ENCODE measurements around the gene STK32A. TPM values are rescaled to one million over a fixed set of nuclear protein-coding genes. Genes with fewer than 3 reads are reported as not detected.

Gene STK32A
- total RNA-seq, 4 donors from 2014 or later, result 0.99 to 9.6 (median 5.4) TPM

DNA sequence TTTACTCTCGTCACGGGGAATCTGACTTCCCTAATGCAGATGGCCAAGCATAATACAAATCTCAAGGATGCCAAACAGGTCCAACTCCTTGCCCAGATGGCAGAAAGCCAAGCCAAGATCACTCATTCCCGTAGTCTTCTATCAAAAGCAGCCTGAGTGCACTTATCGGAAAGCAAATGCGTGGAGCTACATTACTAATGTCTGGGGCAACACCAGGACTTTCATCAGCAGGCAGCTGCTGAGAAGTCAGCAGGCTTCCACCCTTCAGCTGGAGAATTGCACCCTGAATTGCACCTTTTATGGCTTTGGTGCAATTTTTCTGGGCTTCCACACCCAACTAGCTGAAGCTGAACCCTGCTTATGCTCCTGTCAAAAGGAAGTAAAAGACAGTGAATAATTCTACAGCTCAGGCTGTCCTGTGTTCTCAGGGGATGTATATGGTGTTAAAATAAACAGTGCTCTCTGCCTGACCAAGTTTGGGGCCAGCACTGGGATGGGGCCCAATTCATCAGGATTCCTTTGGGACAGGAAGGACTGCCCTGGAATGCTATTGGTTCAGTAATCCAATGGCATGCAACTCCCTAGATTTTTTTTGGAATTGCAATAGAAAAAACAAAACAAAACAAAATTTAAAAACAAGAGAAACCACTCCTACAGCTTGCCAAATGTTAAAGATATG is 182.4 kb downstream of the STK32A start:
- intact Hi-C loops (cut with DNase I; ENCODE audit: low total_unique reads), result no loop called here
- TF ChIP-seq CTCF (IDR thresholded peaks at IDR 0.05) (no peak), POLR2A (IDR thresholded peaks at IDR 0.05) (no peak)
- 36 to 53% methylated on average over 5 of the region's 5 CpGs for WGBS, 2 donors
- H3K4me3 ChIP-seq (ENCODE audit: low read depth, poor library complexity, severe bottlenecking), result no peak overlapping the region
- peak in 1 of 2 donors; percentile 31 for DNase-seq (ENCODE audit: low spot score in 2 of 2)

DNA sequence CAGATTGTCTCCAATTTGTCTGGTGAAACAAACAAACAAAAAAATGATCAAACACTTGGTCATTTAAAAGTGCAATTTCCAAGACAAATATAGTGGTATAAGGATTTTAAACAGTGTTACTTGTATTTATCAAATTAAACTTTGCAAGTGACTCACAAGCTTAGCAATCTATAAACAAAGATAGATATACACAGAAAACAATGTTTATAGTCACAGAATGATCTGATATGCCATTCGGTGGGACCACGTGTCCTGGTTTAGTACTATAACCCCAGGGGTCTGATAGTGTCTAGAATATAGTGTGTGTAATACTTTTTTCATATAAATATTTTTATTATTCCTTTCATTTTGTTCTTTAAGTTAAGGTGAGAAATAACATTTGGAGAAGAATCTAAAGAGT is 183.8 kb downstream of the STK32A start:
- 94 to 96% methylated on average over 2 of the region's 2 CpGs for WGBS, 2 donors
- intact Hi-C loops (cut with DNase I; ENCODE audit: low total_unique reads), result no loop called here

GRCh38 chr5:147426640-147427327 is 192.0 kb downstream of the STK32A start:
- H3K4me3 ChIP-seq (ENCODE audit: low read depth, poor library complexity, severe bottlenecking), result no peak overlapping the region
- no peak for DNase-seq (ENCODE audit: low spot score in 2 of 2)
- WGBS, 2 donors, result 75 to 77% methylated on average over 3 of the region's 3 CpGs
- TF ChIP-seq CTCF (IDR thresholded peaks at IDR 0.05), result no peak
- no peak for TF ChIP-seq POLR2A (IDR thresholded peaks at IDR 0.05)
- intact Hi-C loops (cut with DNase I; ENCODE audit: low total_unique reads), result no loop called here

More for the DNA sequence above, 183.8 kb downstream of the STK32A start:
- TF ChIP-seq POLR2A (IDR thresholded peaks at IDR 0.05), result no peak
- no peak for TF ChIP-seq CTCF (IDR thresholded peaks at IDR 0.05)
- DNase-seq (ENCODE audit: low spot score in 2 of 2), result no peak
- no peak overlapping the region for H3K4me3 ChIP-seq (ENCODE audit: low read depth, poor library complexity, severe bottlenecking)

DNA sequence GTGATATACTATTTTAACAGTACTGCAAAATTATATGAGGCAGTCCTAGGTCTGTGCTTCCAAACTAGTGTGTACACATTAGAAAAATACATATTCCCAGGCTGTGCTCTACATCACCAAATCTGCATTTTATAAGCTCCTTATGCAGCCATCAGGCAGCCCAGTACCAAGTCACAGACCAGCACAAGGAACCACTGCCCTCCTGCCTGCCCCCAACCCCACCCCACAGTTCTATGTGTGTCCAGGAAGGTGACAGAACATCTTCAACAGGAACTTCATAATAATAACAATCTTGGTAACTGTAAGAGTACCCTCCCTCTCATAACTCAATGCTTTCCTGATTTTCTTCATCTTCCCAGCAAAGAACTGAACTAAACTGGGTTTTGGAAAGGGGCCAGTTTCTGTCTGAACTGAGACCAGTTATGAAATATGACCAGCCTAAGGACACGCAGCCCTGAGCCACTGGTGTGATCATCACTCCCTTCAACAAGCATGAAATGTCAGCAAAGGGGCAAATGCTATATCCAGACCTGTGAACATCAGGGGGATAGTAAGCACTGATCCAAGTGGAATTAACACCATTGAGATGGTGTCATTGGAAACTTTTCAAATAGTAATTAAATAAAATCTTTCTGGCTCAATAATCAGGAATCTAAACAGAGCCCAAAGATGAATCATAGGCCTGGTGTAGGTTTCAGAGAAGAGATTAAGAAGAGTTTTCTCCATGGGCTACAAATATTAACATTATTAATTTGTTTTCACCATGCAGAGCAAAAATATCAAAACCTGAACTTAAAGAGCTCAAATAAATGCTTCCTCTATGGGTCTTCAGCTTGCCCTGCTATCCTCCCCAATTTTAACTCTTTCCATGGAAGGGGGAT is 192.9 kb downstream of the STK32A start:
- DNase-seq (ENCODE audit: low spot score in 2 of 2), result no peak
- WGBS, 2 donors, result 44 to 45% methylated on average over 1 of the region's 1 CpG
- no peak overlapping the region for H3K4me3 ChIP-seq (ENCODE audit: low read depth, poor library complexity, severe bottlenecking)
- intact Hi-C loops (cut with DNase I; ENCODE audit: low total_unique reads), result no loop called here
- TF ChIP-seq POLR2A (IDR thresholded peaks at IDR 0.05) (no peak), CTCF (IDR thresholded peaks at IDR 0.05) (no peak)

DNA sequence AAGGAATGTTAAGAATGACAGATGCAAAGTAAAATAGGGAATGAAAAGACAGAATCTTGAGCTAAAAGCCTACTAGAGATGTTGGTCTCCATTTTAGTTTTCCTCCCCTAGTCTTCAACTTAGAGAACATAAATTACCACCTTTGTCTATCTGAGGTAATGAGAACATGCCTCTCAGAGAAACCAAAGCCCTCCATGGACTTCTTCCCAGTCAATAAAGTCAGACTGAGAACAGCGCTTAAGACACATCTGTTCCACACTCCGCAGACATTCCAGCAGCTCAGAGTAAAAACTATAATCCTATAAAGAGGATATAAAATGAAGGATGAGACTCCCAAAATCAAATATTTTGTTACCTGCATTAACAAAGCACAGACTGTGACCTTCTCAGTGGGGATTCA is 195.8 kb downstream of the STK32A start:
- DNase-seq (ENCODE audit: low spot score in 2 of 2), result no peak
- no peak for TF ChIP-seq CTCF (IDR thresholded peaks at IDR 0.05)
- no peak for TF ChIP-seq POLR2A (IDR thresholded peaks at IDR 0.05)
- 76 to 78% methylated on average over 2 of the region's 2 CpGs for WGBS, 2 donors
- intact Hi-C loops (cut with DNase I; ENCODE audit: low total_unique reads), result no loop called here
- H3K4me3 ChIP-seq (ENCODE audit: low read depth, poor library complexity, severe bottlenecking), result no peak overlapping the region
